Umbilical cord (tissue), 2 donors: Measurements from ENCODE around the gene PGLYRP2. TPM values are rescaled to one million over a fixed set of nuclear protein-coding genes. Genes with fewer than 3 reads are reported as not detected.

Experiments
- DNase-seq: peaks from one replicate; pipeline ENCODE4 v3.0.0-alpha.2; 2015; ENCODE audit warnings: low spot score
- total RNA-seq: library from RNA; depleted of rRNA; stranded (reverse); fragments of >200 nt; gene quantifications from one replicate; pipeline ENCODE4 v1.2.3, GENCODE V29; 2014; ENCODE audit warnings: low replicate concordance; ENCODE audit not compliant: insufficient read depth

The PGLYRP2 gene
- total RNA-seq, 1 donor from 2014 or later, result not detected

GRCh38 chr19:15439078-15439799 lies 40.1 kb downstream of the PGLYRP2 start:
- no peak for DNase-seq

GRCh38 chr19:15438577-15438976 lies 40.7 kb downstream of the PGLYRP2 start:
- no peak for DNase-seq

DNA sequence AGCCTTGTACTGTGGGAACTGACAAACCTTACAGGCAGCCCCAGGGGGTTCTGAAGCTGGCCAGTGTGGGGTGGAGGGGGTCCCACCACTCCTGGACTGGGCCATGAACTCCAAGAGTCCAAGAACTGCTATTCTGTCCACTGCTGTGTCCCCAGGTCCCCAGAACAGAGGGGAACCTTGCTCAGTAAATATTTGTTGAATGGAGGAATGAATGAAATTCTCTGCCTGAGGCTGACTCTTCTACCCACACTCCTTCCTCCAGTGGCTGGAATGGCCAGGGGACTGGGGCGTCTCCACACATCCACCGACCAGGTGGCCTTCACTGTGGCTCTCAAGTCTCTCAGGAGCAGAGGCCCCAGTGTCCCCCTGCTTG lies 41.2 kb downstream of the PGLYRP2 start:
- DNase-seq, result no peak

GRCh38 chr19:15437355-15438123 lies 41.8 kb downstream of the PGLYRP2 start:
- no peak for DNase-seq

DNA sequence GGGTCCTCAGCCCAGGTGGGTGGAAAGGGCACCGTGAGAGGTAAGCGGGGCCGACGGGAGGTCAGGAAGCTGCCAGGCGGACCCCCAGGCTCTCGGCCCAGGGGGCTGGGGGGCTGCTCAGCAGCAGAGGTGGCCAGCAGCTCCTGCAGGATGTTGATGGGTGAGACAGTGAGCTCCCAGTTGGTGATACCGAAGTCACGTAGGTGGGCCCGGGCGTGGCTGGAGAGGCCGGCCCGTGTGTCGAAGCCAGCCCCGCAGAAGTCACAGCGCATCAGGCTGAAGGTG lies 42.5 kb downstream of the PGLYRP2 start:
- DNase-seq, result no peak

GRCh38 chr19:15436012-15436825 lies 43.1 kb downstream of the PGLYRP2 start:
- no peak for DNase-seq

DNA sequence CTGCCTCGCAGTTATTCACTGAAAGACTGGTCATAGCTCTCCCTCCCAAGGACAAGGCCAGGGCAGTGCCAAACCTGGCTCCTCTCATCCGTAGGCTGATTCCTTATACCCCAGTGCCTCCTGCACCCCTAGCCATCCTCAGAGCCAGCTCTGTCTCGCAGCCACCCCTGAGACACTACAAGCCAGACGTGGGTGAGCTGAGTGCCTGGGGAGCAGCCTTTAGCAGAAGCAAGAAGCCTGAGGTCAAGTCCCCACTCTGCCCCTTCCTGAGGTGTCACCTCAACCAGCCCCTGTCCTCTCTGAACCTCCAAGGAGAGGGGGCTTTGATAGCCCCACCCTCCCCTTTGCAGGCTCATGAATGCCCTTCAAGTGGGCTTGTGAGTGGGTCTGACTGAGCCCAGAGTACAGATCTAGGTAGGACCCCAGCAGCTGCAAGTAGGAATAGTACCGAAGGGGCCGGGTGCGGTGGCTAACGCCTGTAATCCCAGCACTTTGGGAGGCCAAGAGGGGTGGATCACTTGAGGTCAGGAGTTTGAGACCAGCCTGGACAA lies 45.7 kb downstream of the PGLYRP2 start:
- no peak for DNase-seq

DNA sequence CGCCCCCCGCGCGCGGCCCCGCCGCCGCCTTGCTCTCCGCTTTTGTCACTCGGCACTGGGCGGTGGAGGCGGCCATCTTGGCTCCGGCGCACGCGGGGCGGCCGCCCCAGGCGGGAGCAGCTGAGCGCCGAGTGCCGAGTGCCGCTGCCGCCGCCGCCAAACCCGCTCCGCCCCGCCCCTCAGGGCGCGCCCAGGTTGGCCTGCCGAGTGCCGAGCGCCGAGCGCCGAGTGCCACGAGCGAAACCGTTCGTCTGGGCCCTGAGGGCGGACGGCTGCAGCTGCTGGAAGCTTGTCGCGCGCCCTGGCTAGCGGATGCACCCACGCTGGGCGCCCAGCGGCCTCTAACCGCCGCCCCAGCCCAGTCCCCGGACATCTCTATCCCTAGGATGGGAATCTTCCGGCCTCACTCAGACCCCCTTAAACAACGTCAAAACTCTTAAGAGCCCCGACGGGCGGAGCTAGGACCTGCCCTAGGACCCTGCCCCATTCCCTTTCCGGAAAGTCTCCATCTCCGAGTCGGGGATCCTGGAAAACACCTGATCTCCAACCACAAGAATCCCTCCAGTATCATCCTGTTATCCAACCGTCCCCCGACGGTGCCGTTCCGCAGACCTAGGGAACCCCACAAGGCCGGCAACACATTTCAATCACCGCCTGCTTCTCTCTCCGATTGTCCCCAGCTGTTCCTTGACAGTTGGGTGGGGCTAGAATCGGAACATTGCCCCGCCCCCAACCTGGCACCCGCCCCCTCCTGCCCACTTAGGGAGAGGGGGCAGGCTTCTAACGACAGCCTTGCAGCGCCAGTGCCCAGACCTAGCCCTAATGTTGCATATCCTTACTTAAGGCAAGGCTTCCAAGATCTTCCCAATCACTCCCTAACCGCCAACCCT lies 46.4 kb downstream of the PGLYRP2 start:
- DNase-seq, result peak; percentile 94

DNA sequence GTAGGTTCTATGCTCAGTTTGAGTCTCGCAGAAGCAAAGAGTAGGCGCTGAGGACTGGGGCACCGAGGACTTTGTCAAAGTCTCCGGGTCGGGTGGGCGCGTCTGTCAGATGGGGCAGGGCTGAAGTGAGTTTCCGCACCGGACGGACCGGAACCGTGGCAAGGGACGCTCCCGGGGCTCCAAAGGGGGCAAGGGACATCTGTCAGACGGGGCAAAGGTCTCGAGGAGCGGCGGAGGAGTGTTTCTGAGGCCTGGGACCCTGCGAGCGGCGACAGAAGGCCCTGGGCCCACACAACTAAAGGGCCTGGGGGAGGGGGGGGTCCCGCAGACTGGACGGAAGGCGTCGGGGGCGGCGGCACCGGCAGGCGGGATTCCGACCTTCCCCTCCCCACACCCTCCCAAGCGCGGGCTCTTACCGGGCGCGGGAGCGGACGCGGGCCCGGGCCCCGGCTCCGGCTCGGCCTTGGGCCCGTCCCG lies 47.2 kb downstream of the PGLYRP2 start:
- DNase-seq, result no peak

GRCh38 chr19:15431396-15432017 lies 47.8 kb downstream of the PGLYRP2 start:
- no peak for DNase-seq

GRCh38 chr19:15430526-15431120 lies 48.7 kb downstream of the PGLYRP2 start:
- no peak for DNase-seq

DNA sequence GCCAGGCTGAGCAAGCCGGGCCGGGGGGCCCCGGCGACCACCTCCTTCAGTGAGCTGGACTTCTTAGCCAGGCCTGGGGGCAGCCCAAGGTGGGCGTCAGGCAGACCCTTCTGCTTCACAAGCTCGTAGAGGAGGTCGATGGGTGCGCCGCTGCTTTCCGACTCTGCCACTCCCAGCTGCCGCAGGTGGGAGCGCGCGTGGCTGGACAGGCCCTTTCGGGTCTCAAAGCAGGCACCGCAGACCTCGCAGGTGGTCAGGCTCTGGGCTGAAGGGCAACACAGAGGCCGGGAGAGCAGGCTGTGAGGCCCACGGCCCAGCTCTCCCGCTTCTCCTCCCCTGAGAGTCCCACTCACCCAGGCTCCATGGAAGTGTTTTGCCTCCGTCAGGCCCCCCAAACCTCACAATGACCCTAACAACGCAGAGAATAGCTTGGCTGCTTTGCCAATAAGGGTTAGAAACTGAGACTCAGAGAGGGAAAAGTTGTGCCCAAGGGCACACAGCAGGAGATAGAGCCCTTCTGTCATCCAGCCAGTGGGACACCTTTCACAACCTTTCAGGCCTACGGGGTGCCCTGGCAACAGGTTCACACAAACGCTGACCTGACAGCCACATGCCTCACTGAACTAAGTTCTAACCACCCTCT lies 49.4 kb downstream of the PGLYRP2 start:
- DNase-seq, result no peak

GRCh38 chr19:15428956-15429824 lies 50.1 kb downstream of the PGLYRP2 start:
- no peak for DNase-seq

DNA sequence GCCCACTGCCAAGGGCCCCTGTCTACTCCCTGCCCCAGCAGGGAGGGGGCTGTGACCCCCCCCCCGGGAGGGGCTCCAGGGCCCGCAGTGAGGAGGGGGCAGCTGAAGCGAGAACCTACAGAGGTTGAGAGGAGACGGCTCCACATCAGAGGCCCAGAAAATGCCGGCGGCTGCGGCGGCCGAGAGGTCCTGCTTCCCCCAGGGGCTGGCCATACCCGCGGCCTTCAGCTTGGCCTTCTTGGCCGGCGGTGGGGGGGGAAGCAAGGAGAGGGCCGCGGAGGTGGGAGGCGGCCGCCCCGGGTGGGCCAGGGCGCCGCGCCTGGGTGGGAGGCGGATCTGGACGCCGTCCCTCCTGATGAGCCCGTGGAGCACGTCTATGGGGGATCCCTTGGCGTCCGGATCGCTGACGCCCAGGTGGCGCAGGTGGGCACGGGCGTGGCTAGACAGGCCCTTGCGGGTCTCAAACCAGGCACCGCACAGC lies 51.3 kb downstream of the PGLYRP2 start:
- DNase-seq, result no peak

DNA sequence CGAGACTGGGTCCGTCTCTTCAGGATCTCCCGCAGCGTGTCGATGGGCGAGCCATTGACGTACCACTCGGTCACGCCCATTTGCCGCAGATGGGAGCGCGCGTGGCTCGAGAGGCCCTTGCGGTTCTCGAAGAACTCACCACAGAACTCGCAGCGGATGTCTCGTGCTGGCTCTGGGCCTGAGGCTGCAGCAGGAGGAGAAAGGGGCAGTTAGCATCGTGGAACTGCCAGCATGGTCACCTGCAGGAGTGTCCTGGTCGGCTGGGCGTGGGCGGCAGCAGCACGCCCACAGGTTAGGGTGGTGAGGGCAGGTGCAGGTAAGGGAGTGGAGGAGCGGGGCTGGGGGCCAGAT lies 52.0 kb downstream of the PGLYRP2 start:
- no peak for DNase-seq

- DNase-seq, result no peak
Measured at GRCh38 chr19:15426485-15427349, 52.6 kb downstream of the PGLYRP2 start.

GRCh38 chr19:15425321-15425950 lies 53.9 kb downstream of the PGLYRP2 start:
- no peak for DNase-seq
